Pancreas (tissue), 10 donors: ENCODE measurements around the gene CNPY4. TPM values are rescaled to one million over a fixed set of nuclear protein-coding genes. Genes with fewer than 3 reads are reported as not detected.
A peak's percentile ranks its signal among the peaks of the same experiment; 100 is the strongest.

Experiments
- ATAC-seq, 4 donors: fragments of 200-7000 bp; cut with Tn5 transposase; one replicate each; pipeline versions ENCODE4 v1.8.0 to v1.9.1; 2020; ENCODE audit warnings: mild to moderate bottlenecking in 4 of 4, moderate library complexity in 4 of 4
- DNase-seq, 6 donors: peaks; one replicate each; pipeline ENCODE4 v3.0.0-alpha.2; 2020
- FAIRE-seq: peaks from 2 replicates; lab custom pipeline; 2012; peaks lifted over from hg19 to GRCh38; lab: Jason Lieb, UNC
- H3K27ac ChIP-seq, 4 donors: fragments of 200-600 bp; sonication (generic); 1 replicate in 3 of 4; 2 replicates in 1 of 4; pipeline versions ENCODE4 v1.5.0 to v1.8.0; 2020
- H3K27me3 ChIP-seq, 4 donors: fragments of 200-600 bp; one replicate each; pipeline ENCODE4 v1.8.0; 2021
- H3K36me3 ChIP-seq, 3 donors: fragments of 200-600 bp; sonication (generic) in 1 of 3; one replicate each; pipeline versions ENCODE4 v1.5.0 to v1.8.0; 2020 to 2021
- H3K4me1 ChIP-seq, 3 donors: fragments of 200-600 bp; one replicate each; pipeline ENCODE4 v1.8.0; 2021
- H3K4me3 ChIP-seq, 4 donors: fragments of 200-600 bp; sonication (generic) in 2 of 4; one replicate each; pipeline versions ENCODE4 v1.5.0 to v1.8.0; 2020 to 2021
- H3K9me3 ChIP-seq, 4 donors: fragments of 200-600 bp; one replicate each; pipeline ENCODE4 v1.8.0; 2021
- CTCF ChIP-seq, 4 donors: fragments of 200-600 bp; sonication (generic) in 3 of 4; IDR thresholded peaks; one replicate each; pipeline versions ENCODE4 v1.5.0 to v1.8.0; 2021; ENCODE audit warnings: antibody characterized with exemption in 4 of 4
- WGBS, 2 donors: extraction: QIAGEN DNeasy Blood & Tissue Kit; methylation state at CpG; one replicate each; pipeline ENCODE4 v1.1.7; 2013; 5-methylcytosine and 5-hydroxymethylcytosine counted together
- intact Hi-C, 3 donors: fragments of 100-400 bp; cut with DNase I; formaldehyde crosslinking; loops; one replicate each; pipeline versions ENCODE4 v1.11.1 to v1.14.2; 2022
- polyA plus RNA-seq, 2 donors: library from polyadenylated mRNA; stranded (reverse); fragments of 200-250 nt; gene quantifications; one replicate each; pipeline ENCODE4 v1.2.3, GENCODE V29; 2013
- total RNA-seq, 6 donors: library from RNA; stranded (reverse); fragmentation: NEBNext Ultra II Directional in 4 of 6; extraction: Animal tissue kit (Norgen Biotek cat#: 25700) in 4 of 6; gene quantifications; one replicate each; pipeline versions ENCODE4 v1.2.1 to v1.2.4, GENCODE V29; 2021 to 2023
- donor health status: healthy with polysubstance abuse.
- donor health status: DM: no; HTN: no; CAD: no; lungs with moderate emphysema.
- donor health status: DM: no; HTN: no; CAD: no.
- donor health status: control.
- donor health status: control.
- donor health status: Bipolar disorder and iron deficiency.
- donor health status: DM: yes; HTN: yes; CAD: no.
- donor health status: DM: no; HTN: no; CAD: no.
- donor health status: DM: no; HTN: no; CAD: no.
- donor health status: DM: yes; HTN: yes; CAD: no.

Gene CNPY4
- total and polyA plus RNA-seq, 8 donors: 1.8 to 10.8 (median 3.8) TPM

GRCh38 chr7:100157334-100158228 is 38.1 kb downstream of the CNPY4 start:
- Histone ChIP-seq H3K4me3 (peak overlapping the region; percentile 71 to 95 (median 80)), H3K4me1 (peaks cover 0 to 6% (median 0%) of the 10 kb centered on the region in 3 donors), H3K27me3 (no peaks in the 10 kb centered on the region), H3K9me3 (no peaks in the 10 kb centered on the region), H3K27ac (peak overlapping the region in 3 of 4 donors; percentile 53 to 69 (median 53)), H3K36me3 (no peaks in the 10 kb centered on the region)
- 14 to 17% methylated on average over 28 to 32 of the region's 32 CpGs for WGBS, 2 donors
- intact Hi-C loops: no loop called here
- no peak for TF ChIP-seq CTCF (IDR thresholded peaks at IDR 0.05)
- ATAC-seq: peak; percentile 22 to 57 (median 40)
- no peak for FAIRE-seq
- peak in 3 of 6 donors; percentile 37 to 78 (median 38) for DNase-seq

GRCh38 chr7:100158229-100159098 is 39.0 kb downstream of the CNPY4 start, which contains the start of gene TRAPPC14:
TRAPPC14 (minus strand) TSS chr7:100158723; CDS start chr7:100158499, 224 bp downstream.
- Histone ChIP-seq H3K9me3 (no peaks in the 10 kb centered on the region), H3K27ac (peak within 1 kb of the TSS; percentile 1 to 69 (median 53)), H3K4me3 (peak within 1 kb of the TSS; percentile 71 to 95 (median 80)), H3K36me3 (no peaks in the 10 kb centered on the region), H3K4me1 (peaks cover 0 to 6% (median 0%) of the 10 kb centered on the region in 3 donors), H3K27me3 (no peaks in the 10 kb centered on the region)
- FAIRE-seq: no peak
- 0 to 1% methylated on average over 60 to 87 of the region's 87 CpGs for WGBS, 2 donors
- peak; percentile 90 to 96 (median 94) for ATAC-seq
- TF ChIP-seq CTCF (IDR thresholded peaks at IDR 0.05): no peak
- DNase-seq: peak; percentile 85 to 95 (median 92)
- intact Hi-C loops: no loop called here

- Histone ChIP-seq H3K4me3 (peak overlapping the region; percentile 71 to 95 (median 80)), H3K4me1 (peaks cover 0 to 6% (median 0%) of the 10 kb centered on the region in 3 donors), H3K27ac (peak overlapping the region in 3 of 4 donors; percentile 1 to 69 (median 53)), H3K27me3 (no peaks in the 10 kb centered on the region), H3K36me3 (no peaks in the 10 kb centered on the region), H3K9me3 (no peaks in the 10 kb centered on the region)
- WGBS, 2 donors: 69 to 70% methylated on average over 7 of the region's 7 CpGs
- intact Hi-C loops: no loop called here
- FAIRE-seq: no peak
- ATAC-seq: no peak
- no peak for DNase-seq
- no peak for TF ChIP-seq CTCF (IDR thresholded peaks at IDR 0.05)
Measured at GRCh38 chr7:100159099-100159623, 39.7 kb downstream of the CNPY4 start.

- TF ChIP-seq CTCF (IDR thresholded peaks at IDR 0.05): no peak
- H3K27me3 ChIP-seq: no peaks in the 10 kb centered on the region
- FAIRE-seq (no peak), ATAC-seq (no peak), DNase-seq (no peak)
- no peaks in the 10 kb centered on the region for H3K9me3 ChIP-seq
- intact Hi-C loops: no loop called here
- no peaks in the 10 kb centered on the region for H3K36me3 ChIP-seq
- WGBS, 2 donors: 89 to 91% methylated on average over 18 of the region's 18 CpGs
- peaks cover 0 to 6% (median 0%) of the 10 kb centered on the region in 3 donors for H3K4me1 ChIP-seq
- no peak overlapping the region for H3K4me3 ChIP-seq
- no peak overlapping the region for H3K27ac ChIP-seq
Measured at GRCh38 chr7:100160067-100160466, 40.6 kb downstream of the CNPY4 start.
